Kidney epithelial cell (primary cell): Measurements from ENCODE around the gene ELOVL5. TPM values are rescaled to one million over a fixed set of nuclear protein-coding genes. Genes with fewer than 3 reads are reported as not detected.

ENCODE experiments used
- DNase-seq: peaks from one replicate; pipeline ENCODE4 v3.0.0-alpha.2; 2010; ENCODE audit warnings: low read depth
- H3K27me3 ChIP-seq: 2 replicates; pipeline ENCODE4 v1.6.0; 2011; ENCODE audit warnings: low read length; ENCODE audit not compliant: control insufficient read depth, insufficient read depth
- H3K36me3 ChIP-seq: 2 replicates; pipeline ENCODE4 v1.5.1; 2011; ENCODE audit warnings: low read length; ENCODE audit not compliant: control insufficient read depth, insufficient read depth
- H3K4me3 ChIP-seq: 2 replicates; pipeline ENCODE4 v1.5.1; 2011; ENCODE audit warnings: low read depth, mild to moderate bottlenecking, control low read depth, low read length
- total RNA-seq: library from RNA; depleted of rRNA; stranded (reverse); fragments of >200 nt; gene quantifications from 2 replicates; pipeline ENCODE4 v1.2.3, GENCODE V29; 2015
- TF ChIP-seq, protein P1 (sequence below): IDR thresholded peaks from 2 replicates; pipeline ENCODE4 v1.5.1; 2011; ENCODE audit warnings: mild to moderate bottlenecking, moderate library complexity, low read length, control low read depth, inconsistent platforms; ENCODE audit not compliant: insufficient read depth, poor library complexity, severe bottlenecking

The ELOVL5 gene
- total RNA-seq, 1 donor from 2014 or later = 63.6 TPM

- Histone ChIP-seq H3K27me3 (no peaks in the 10 kb centered on the region), H3K4me3 (no peak overlapping the region), H3K36me3 (no peaks in the 10 kb centered on the region)
- TF ChIP-seq, protein P1, sequence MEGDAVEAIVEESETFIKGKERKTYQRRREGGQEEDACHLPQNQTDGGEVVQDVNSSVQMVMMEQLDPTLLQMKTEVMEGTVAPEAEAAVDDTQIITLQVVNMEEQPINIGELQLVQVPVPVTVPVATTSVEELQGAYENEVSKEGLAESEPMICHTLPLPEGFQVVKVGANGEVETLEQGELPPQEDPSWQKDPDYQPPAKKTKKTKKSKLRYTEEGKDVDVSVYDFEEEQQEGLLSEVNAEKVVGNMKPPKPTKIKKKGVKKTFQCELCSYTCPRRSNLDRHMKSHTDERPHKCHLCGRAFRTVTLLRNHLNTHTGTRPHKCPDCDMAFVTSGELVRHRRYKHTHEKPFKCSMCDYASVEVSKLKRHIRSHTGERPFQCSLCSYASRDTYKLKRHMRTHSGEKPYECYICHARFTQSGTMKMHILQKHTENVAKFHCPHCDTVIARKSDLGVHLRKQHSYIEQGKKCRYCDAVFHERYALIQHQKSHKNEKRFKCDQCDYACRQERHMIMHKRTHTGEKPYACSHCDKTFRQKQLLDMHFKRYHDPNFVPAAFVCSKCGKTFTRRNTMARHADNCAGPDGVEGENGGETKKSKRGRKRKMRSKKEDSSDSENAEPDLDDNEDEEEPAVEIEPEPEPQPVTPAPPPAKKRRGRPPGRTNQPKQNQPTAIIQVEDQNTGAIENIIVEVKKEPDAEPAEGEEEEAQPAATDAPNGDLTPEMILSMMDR = no peak
- no peak for DNase-seq
These were observed 49.3 kb downstream of the ELOVL5 start for GRCh38 chr6:53299331-53300005.

GRCh38 chr6:53297004-53297403 is 51.7 kb downstream of the ELOVL5 start:
- H3K4me3 ChIP-seq = no peak overlapping the region
- TF ChIP-seq, protein P1 = no peak
- H3K27me3 ChIP-seq = no peaks in the 10 kb centered on the region
- DNase-seq = no peak
- H3K36me3 ChIP-seq = peaks cover 3% of the 10 kb centered on the region

DNA sequence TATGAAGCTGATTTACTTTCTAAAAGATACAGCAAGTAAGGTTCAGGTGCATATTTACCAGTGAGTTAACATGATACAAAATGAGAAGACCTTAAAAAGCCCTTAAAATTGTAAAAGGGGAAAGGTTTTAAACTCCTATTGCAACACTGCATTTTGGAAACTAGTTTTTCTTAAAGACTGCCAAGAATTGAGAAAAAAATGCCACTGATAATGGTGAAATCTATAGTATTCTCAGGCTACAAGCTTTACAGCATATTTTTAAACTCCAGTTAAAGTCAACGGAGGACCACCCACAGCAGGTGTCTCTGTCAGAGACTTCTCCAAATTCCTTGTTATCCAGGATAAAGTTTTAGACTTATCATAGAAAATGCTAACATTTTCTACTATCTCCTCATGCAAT is 53.6 kb downstream of the ELOVL5 start:
- Histone ChIP-seq H3K36me3 (peaks cover 3% of the 10 kb centered on the region), H3K27me3 (no peaks in the 10 kb centered on the region), H3K4me3 (no peak overlapping the region)
- no peak for DNase-seq
- TF ChIP-seq, protein P1 = no peak

- Histone ChIP-seq H3K27me3 (no peaks in the 10 kb centered on the region), H3K36me3 (peaks cover 3% of the 10 kb centered on the region), H3K4me3 (no peak overlapping the region)
- TF ChIP-seq, protein P1 = no peak
- DNase-seq = no peak
These were observed 54.1 kb downstream of the ELOVL5 start for GRCh38 chr6:53294611-53295010.

DNA sequence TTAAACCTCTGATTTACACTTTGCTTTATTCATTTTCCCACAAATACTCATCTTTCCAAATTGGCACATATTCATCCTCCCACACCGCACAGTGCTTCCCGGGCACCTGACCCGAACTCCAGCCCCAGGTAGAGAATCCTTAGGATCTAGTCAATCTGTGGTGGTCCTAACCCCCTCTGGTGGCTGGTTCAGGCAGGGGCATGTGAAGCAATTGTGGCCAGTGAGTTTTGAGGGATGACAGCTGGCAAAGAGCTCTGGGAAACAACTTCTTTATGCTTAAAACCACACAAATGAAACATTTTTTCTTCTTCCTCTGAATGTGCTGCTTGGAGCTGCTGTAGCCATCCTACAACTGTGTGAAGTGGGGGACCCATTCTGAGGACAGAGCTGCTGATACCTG is 54.7 kb downstream of the ELOVL5 start:
- Histone ChIP-seq H3K36me3 (peaks cover 3% of the 10 kb centered on the region), H3K27me3 (no peaks in the 10 kb centered on the region), H3K4me3 (no peak overlapping the region)
- TF ChIP-seq, protein P1 = peak; percentile 78
- DNase-seq = no peak

- TF ChIP-seq, protein P1 = no peak
- no peaks in the 10 kb centered on the region for H3K27me3 ChIP-seq
- H3K4me3 ChIP-seq = no peak overlapping the region
- H3K36me3 ChIP-seq = peaks cover 3% of the 10 kb centered on the region
- DNase-seq = no peak
These were observed 55.1 kb downstream of the ELOVL5 start for GRCh38 chr6:53293691-53294090.
